NCI-H2196 (cell line): ENCODE data around the gene SMC1B.
"Not testable (repeated sequence)": the region's sequence is repeated elsewhere in the genome, so short reads cannot be mapped to it uniquely, and the experiment has no call there.

Experiments used
- DNase-seq: peaks from one replicate; lab custom pipeline; 2025; ENCODE audit not compliant: unreplicated experiment; lab: John Stamatoyannopoulos, UW

The SMC1B gene

GRCh38 chr22:45446216-45446615, 32.8 kb upstream of the SMC1B start:
- DNase-seq, result no peak

GRCh38 chr22:45445031-45445710, 31.8 kb upstream of the SMC1B start:
- no peak for DNase-seq

GRCh38 chr22:45444168-45444567, 30.8 kb upstream of the SMC1B start:
- no peak for DNase-seq

- no peak for DNase-seq
Measured at GRCh38 chr22:45442116-45442515, 28.7 kb upstream of the SMC1B start.

GRCh38 chr22:45441138-45441537, 27.7 kb upstream of the SMC1B start:
- DNase-seq, result peak; percentile 66

GRCh38 chr22:45440688-45441087, 27.3 kb upstream of the SMC1B start:
- not testable (repeated sequence) for DNase-seq

- no peak for DNase-seq
Measured at GRCh38 chr22:45438336-45438735, 24.9 kb upstream of the SMC1B start.

GRCh38 chr22:45436871-45437517, 23.6 kb upstream of the SMC1B start:
- DNase-seq, result not testable (repeated sequence)

- DNase-seq, result peak; percentile 83
Measured at GRCh38 chr22:45435544-45436139, 22.2 kb upstream of the SMC1B start.

GRCh38 chr22:45434981-45435380, 21.6 kb upstream of the SMC1B start:
- DNase-seq, result no peak

GRCh38 chr22:45430871-45431270, 17.5 kb upstream of the SMC1B start:
- no peak for DNase-seq

- no peak for DNase-seq
Measured at GRCh38 chr22:45429981-45430775, 16.8 kb upstream of the SMC1B start.

GRCh38 chr22:45429424-45429823, 16.0 kb upstream of the SMC1B start:
- no peak for DNase-seq

- no peak for DNase-seq
Measured at GRCh38 chr22:45428391-45429385, 15.3 kb upstream of the SMC1B start.

GRCh38 chr22:45427114-45427513, 13.7 kb upstream of the SMC1B start:
- no peak for DNase-seq

GRCh38 chr22:45426387-45426786, 13.0 kb upstream of the SMC1B start:
- no peak for DNase-seq

- no peak for DNase-seq
Measured at GRCh38 chr22:45425531-45426265, 12.3 kb upstream of the SMC1B start.

GRCh38 chr22:45425101-45425500, 11.7 kb upstream of the SMC1B start:
- DNase-seq, result no peak

GRCh38 chr22:45424241-45424731, 10.9 kb upstream of the SMC1B start:
- DNase-seq, result no peak

GRCh38 chr22:45423524-45423923, 10.1 kb upstream of the SMC1B start:
- no peak for DNase-seq
